Gastroesophageal sphincter (tissue), 3 donors: ENCODE measurements around the gene BIN2.

Experiments
- CTCF ChIP-seq, 4 experiments: fragments of 200-600 bp in 2 of 4; fragments of 450-650 bp in 2 of 4; sonication (generic) in 1 of 4; IDR thresholded peaks; one replicate each; pipeline ENCODE4 v1.5.1; 2017 to 2019; ENCODE audit warnings: antibody characterized with exemption in 4 of 4, mild to moderate bottlenecking in 2 of 4, moderate library complexity in 2 of 4
- POLR2A ChIP-seq, 2 donors: fragments of 450-650 bp; IDR thresholded peaks; one replicate each; pipeline ENCODE4 v1.6.1; 2017; ENCODE audit warnings: antibody characterized with exemption in 2 of 2, mild to moderate bottlenecking in 2 of 2, moderate library complexity in 1 of 2
- POLR2AphosphoS5 ChIP-seq: sonication (generic); formaldehyde crosslinking; IDR thresholded peaks from one replicate; pipeline ENCODE4 v1.6.1; 2017; ENCODE audit warnings: antibody characterized with exemption

GRCh38 chr12:51307655-51308593 lies 16.1 kb downstream of the BIN2 start:
- TF ChIP-seq POLR2A (IDR thresholded peaks at IDR 0.05) = no peak
- TF ChIP-seq CTCF (IDR thresholded peaks at IDR 0.05) = no peak
- no peak for TF ChIP-seq POLR2AphosphoS5
